ENCODE results near the gene SLC5A10. TPM values are rescaled to one million over a fixed set of nuclear protein-coding genes. Genes with fewer than 3 reads are reported as not detected.

Gene SLC5A10
- polyA plus RNA-seq, 1 of the 3 experiments (the other 2 are of a cell fraction), result not detected

DNA sequence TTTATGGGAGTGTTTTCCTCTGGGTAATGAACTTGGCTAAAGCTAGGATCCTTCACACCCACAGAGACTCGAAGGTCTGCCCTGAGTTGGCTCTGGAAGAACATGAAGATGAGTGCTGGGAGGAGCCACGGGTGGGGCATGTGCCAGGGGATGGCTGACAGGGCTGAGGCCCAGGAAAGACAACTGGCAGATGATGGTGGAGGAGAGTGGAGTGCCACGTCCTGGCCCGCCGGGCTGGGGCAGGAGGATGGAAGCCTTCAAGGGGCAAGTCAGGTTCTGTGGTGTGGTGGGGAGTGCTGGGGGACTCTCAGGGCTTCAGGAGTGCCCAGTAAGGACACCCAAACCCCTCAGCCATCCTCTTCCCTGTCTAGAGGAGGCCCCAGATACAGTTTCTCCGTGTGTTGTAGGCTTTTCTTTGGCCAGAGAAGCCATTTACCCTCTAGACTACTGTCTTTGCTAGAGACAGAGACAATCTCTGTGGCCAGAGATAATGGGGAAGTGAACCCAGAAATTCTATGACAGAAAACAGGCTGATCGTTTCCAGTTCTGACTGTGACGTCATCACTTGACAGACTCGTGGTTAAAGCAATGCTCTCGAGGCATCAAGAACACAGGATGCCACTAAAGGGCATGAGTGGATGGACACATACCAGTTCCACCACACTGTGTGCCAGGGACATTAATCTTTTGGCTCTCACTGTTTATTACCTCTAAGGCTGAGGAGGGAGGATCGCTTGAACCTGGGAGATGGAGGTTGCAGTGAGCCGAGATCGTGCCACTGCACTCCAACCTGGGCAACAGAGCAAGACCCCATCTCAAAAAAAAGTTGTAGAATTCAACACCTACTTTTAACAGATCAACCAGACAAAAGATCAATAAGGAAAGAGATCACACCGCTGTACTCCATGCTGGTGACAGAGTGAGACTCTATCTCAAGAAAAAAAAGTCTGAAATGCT, 18.6 kb upstream of the SLC5A10 start (continued):
- TF ChIP-seq TEAD4 (IDR thresholded peaks at IDR 0.05; ENCODE audit: borderline replicate concordance, insufficient read depth), result no peak
- TF ChIP-seq TCF12 (IDR thresholded peaks at IDR 0.05), result no peak
- TF ChIP-seq MEF2A (IDR thresholded peaks at IDR 0.05; ENCODE audit: borderline replicate concordance, low read depth), result no peak

DNA sequence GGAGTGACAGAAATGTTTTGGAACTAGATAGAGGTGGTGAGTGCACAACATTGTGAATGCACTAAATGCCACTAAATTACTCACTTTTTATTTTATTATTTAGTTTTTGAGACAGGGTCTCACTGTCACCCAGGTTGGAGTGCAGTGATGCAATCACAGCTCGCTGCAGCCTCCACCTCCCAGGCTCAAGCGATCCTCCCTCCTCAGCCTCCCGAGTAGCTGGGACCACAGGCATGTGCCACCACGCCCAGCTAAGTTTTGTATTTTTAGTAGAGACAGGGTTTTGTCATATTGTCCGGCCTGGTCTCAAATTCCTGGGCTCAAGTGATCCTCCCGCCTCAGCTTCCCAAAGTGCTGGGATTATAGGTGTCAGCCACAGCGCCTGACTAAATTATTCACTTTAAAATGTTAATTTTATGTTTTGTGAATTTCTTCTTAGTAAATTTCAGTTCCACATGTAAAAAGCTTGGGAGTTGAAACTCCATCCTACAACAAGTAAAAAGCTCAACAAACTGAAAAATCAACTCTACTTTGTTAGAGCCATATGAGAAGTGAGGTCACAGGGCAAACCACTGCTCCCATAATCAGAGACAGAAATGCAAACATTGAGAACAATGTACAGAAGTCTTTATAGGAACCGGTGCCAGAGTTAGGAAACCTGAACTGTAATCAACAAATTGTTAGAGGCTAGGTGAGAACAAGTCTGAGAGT, 13.8 kb upstream of the SLC5A10 start:
- Histone ChIP-seq H3K27me3 (ENCODE audit: insufficient read depth) (no peaks in the 10 kb centered on the region), H3K79me2 (ENCODE audit: insufficient read depth) (no peaks in the 10 kb centered on the region), H3K4me3 (ENCODE audit: low read depth in 2 of 2, low read length in 1 of 2) (no peak overlapping the region), H3K36me3 (replicated peaks in 1 of 2; ENCODE audit: control insufficient read depth in 1 of 2, insufficient read depth in 2 of 2, low read length in 1 of 2) (no peaks in the 10 kb centered on the region), H2AFZ (ENCODE audit: low read depth) (no peak overlapping the region), H4K20me1 (ENCODE audit: insufficient read depth) (no peaks in the 10 kb centered on the region), H3K4me1 (ENCODE audit: control insufficient read depth in 1 of 2, insufficient read depth in 2 of 2, low read depth in 1 of 2, low read length in 1 of 2) (no peaks in the 10 kb centered on the region), H3K9ac (no peak overlapping the region), H3F3A (replicated peaks; ENCODE audit: insufficient read depth) (no peaks in the 10 kb centered on the region), H3K9me2 (no peaks in the 10 kb centered on the region), H3K9me3 (no peaks in the 10 kb centered on the region), H3K27ac (ENCODE audit: low read depth in 2 of 2, low read length in 1 of 2) (no peak overlapping the region), H3K4me2 (no peak overlapping the region)
- POLR2A ChIA-PET, result no interaction called here
- TF ChIP-seq CHD2 (IDR thresholded peaks at IDR 0.05; ENCODE audit: low read length, partially characterized antibody) (no peak), RFX5 (IDR thresholded peaks at IDR 0.05; ENCODE audit: low read length) (no peak), RAD21 (IDR thresholded peaks at IDR 0.05; ENCODE audit: low read length) (no peak), NRF1 (IDR thresholded peaks at IDR 0.05; ENCODE audit: low read depth, low read length) (no peak), GATA2 (CRISPR knock-in tag; IDR thresholded peaks at IDR 0.05) (no peak), EP300 (IDR thresholded peaks at IDR 0.05; ENCODE audit: borderline replicate concordance in 1 of 2, low read depth in 1 of 2, low read length in 1 of 2) (no peak), FOXJ3 (CRISPR knock-in tag; IDR thresholded peaks at IDR 0.05) (no peak), RCOR1 (IDR thresholded peaks at IDR 0.05; ENCODE audit: low read length) (no peak), ELF1 (IDR thresholded peaks at IDR 0.05) (no peak)
- TF ChIP-seq, protein P1, sequence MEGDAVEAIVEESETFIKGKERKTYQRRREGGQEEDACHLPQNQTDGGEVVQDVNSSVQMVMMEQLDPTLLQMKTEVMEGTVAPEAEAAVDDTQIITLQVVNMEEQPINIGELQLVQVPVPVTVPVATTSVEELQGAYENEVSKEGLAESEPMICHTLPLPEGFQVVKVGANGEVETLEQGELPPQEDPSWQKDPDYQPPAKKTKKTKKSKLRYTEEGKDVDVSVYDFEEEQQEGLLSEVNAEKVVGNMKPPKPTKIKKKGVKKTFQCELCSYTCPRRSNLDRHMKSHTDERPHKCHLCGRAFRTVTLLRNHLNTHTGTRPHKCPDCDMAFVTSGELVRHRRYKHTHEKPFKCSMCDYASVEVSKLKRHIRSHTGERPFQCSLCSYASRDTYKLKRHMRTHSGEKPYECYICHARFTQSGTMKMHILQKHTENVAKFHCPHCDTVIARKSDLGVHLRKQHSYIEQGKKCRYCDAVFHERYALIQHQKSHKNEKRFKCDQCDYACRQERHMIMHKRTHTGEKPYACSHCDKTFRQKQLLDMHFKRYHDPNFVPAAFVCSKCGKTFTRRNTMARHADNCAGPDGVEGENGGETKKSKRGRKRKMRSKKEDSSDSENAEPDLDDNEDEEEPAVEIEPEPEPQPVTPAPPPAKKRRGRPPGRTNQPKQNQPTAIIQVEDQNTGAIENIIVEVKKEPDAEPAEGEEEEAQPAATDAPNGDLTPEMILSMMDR (IDR thresholded peaks at IDR 0.05), result no peak
- TF ChIP-seq, protein P2, sequence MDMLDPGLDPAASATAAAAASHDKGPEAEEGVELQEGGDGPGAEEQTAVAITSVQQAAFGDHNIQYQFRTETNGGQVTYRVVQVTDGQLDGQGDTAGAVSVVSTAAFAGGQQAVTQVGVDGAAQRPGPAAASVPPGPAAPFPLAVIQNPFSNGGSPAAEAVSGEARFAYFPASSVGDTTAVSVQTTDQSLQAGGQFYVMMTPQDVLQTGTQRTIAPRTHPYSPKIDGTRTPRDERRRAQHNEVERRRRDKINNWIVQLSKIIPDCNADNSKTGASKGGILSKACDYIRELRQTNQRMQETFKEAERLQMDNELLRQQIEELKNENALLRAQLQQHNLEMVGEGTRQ (IDR thresholded peaks at IDR 0.05; ENCODE audit: borderline replicate concordance, low read depth, low read length), result no peak
- TF ChIP-seq, protein P3, sequence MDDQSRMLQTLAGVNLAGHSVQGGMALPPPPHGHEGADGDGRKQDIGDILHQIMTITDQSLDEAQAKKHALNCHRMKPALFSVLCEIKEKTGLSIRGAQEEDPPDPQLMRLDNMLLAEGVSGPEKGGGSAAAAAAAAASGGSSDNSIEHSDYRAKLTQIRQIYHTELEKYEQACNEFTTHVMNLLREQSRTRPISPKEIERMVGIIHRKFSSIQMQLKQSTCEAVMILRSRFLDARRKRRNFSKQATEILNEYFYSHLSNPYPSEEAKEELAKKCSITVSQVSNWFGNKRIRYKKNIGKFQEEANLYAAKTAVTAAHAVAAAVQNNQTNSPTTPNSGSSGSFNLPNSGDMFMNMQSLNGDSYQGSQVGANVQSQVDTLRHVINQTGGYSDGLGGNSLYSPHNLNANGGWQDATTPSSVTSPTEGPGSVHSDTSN (IDR thresholded peaks at IDR 0.05), result no peak
- TF ChIP-seq, protein P4, sequence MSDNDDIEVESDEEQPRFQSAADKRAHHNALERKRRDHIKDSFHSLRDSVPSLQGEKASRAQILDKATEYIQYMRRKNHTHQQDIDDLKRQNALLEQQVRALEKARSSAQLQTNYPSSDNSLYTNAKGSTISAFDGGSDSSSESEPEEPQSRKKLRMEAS (IDR thresholded peaks at IDR 0.05; ENCODE audit: low read depth), result no peak
- TF ChIP-seq, protein P5, sequence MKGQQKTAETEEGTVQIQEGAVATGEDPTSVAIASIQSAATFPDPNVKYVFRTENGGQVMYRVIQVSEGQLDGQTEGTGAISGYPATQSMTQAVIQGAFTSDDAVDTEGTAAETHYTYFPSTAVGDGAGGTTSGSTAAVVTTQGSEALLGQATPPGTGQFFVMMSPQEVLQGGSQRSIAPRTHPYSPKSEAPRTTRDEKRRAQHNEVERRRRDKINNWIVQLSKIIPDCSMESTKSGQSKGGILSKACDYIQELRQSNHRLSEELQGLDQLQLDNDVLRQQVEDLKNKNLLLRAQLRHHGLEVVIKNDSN (IDR thresholded peaks at IDR 0.05; ENCODE audit: borderline replicate concordance, low read depth), result no peak
- TF ChIP-seq, protein P6, sequence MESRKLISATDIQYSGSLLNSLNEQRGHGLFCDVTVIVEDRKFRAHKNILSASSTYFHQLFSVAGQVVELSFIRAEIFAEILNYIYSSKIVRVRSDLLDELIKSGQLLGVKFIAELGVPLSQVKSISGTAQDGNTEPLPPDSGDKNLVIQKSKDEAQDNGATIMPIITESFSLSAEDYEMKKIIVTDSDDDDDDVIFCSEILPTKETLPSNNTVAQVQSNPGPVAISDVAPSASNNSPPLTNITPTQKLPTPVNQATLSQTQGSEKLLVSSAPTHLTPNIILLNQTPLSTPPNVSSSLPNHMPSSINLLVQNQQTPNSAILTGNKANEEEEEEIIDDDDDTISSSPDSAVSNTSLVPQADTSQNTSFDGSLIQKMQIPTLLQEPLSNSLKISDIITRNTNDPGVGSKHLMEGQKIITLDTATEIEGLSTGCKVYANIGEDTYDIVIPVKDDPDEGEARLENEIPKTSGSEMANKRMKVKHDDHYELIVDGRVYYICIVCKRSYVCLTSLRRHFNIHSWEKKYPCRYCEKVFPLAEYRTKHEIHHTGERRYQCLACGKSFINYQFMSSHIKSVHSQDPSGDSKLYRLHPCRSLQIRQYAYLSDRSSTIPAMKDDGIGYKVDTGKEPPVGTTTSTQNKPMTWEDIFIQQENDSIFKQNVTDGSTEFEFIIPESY (IDR thresholded peaks at IDR 0.05; ENCODE audit: borderline replicate concordance, low read depth), result no peak
- CTCF ChIA-PET, result interaction anchor here (1.2 to 2.8 kb wide), 2 partner anchors 11 to 23 kb away, joined by 4 to 16 read pairs; no protein-coding TSS in a partner anchor
- WGBS (ENCODE audit: low lambda C conversion rate), result 91% methylated on average over 8 of the region's 8 CpGs
- DNase-seq, result no peak
